Left kidney (tissue), 2 donors: ENCODE results near the gene SUN2. TPM values are rescaled to one million over a fixed set of nuclear protein-coding genes. Genes with fewer than 3 reads are reported as not detected.

Source experiments
- DNase-seq: peaks from one replicate; pipeline ENCODE4 v3.0.0-alpha.2; 2013
- polyA plus RNA-seq: library from polyadenylated mRNA; unstranded; fragments of 120-200 nt; gene quantifications from one replicate; pipeline ENCODE4 v1.2.1, GENCODE V29; 2013; ENCODE audit not compliant: insufficient read length

Gene SUN2
- polyA plus RNA-seq, 1 donor, result 60.7 TPM

DNA sequence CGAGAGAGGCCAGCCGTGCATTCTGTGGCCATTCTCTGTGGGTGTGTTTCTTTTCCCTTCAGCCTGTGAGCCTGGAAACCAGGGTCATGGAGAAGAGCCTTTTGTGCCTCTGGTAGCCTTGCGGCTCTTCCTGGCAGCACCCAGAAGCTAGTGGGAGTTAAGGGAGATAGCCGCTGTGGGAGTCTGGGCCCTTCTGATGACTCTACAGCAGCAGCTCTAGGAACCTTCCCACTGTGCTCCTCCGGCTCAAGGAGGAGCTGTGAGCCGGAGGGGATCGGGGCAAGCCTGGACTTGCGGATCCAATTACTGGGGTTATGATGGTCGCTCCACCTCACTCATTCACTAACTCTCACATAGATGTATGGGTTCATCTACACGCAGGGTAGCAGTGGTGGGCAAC lies 39.5 kb downstream of the SUN2 start:
- no peak for DNase-seq

DNA sequence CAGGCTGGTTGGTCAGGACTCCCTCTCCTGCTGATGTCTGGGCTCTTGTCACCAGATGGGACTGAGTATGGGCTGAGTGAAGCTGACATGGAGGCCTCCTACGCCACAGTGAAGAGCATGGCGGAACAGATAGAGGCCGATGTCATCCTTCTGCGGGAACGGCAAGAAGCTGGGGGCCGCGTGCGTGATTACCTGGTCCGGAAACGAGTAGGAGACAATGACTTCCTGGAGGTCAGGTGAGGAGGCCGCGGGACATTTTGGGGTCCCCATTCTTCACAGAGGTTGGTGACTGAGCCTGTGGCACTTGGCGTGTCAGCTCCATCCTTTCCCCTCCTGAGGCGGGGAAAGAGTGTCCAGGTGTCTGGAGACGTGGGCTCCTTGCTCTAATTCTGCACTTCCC lies 39.9 kb downstream of the SUN2 start:
- no peak for DNase-seq

DNA sequence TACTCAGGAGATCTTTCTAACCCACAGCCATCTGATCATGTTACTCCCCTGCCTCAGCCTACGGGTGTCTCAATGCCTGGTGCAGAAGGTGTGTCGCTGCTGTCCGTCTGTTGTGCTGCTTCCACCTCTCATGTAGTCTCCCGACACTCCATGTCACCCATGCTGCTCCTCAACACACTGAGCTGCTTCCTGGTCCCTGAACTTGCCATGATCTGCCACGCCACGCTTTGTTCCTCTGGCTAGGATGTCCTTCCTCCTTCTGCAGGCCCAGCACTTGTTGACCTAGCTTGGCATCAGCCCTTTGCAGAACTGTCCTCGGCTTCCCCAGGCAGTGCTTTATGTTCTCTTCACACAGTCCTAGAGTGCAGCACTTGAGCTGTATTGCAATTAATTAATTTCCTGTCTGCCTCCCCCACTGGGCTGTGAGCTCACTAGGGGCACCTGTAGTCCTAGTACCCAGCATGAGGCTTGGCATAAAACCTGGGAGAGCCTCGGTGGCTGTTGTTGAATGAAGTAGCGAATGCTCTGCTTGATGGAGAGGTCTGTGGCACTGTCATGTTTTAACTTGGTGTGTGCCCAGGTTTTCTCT lies 40.5 kb downstream of the SUN2 start:
- no peak for DNase-seq

DNA sequence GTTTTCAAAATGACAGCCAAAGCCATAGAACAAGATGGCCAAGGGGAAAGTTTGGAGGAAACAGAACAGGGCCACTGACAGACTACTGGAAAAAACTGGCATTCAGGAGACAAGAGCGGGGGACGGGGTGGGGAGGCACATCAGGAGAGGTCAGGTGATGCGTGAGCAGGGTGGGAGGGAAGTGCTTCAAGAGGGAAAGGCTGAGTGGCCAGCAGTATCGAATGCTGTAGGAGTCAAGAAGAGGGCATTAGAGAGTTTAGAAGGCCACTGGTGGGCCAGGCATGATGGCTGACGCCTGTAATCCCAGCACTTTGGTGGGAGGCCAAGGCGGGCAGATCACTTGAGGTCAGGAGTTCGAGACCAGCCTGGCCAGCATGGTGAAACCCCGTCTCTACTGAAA lies 41.9 kb downstream of the SUN2 start:
- DNase-seq, result no peak

DNA sequence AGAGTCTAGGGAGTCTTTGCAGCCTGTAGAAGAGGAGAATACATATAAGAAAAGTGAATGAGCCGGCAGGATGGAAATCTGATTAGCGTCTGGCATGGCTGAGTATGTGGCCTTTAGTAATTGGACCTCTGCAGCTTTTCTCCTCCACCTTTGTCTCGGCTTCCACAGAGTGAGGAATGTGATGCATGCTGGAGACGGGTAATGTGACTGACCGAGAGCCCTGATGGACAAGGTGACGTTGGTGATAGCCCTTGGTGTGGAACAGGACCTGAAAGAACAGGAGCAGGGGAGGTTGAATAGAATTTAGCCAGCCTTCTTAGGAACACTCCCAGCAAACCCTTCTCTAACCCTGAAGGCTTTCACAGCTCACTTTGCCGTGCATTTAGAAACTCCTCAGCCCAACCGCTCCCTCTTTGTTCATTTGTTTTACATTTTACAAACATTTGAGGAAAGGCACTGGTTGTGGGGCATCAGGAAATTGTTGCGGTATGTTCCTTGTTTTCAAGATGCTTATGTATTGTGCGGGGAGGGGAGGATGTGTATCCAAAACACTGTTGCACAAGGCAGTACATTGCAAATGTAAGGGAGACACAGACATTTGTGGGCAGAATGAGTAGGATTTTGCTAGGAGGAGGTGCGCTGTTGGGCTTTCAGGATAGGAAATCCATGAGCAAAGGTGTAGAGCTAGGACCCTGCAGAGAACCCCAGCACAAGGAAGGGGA lies 43.2 kb downstream of the SUN2 start:
- no peak for DNase-seq

DNA sequence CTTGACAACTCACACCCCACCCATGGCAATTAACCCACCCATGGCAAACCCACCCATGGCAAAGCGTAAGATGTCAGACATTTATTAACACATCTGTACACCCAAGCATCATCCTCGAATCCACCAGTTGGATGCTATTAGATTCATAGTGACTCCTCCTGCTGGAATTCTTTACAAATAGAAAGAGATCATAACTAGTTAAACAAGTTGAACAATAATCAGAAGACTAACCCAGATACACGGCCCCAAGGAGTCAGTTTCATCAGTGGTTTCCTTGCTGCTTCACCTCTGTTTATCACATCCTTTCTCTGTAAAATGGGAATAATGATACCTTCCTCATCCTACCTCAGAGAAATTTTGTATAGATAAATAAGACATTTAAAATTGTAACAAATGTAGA lies 44.9 kb downstream of the SUN2 start:
- no peak for DNase-seq

DNA sequence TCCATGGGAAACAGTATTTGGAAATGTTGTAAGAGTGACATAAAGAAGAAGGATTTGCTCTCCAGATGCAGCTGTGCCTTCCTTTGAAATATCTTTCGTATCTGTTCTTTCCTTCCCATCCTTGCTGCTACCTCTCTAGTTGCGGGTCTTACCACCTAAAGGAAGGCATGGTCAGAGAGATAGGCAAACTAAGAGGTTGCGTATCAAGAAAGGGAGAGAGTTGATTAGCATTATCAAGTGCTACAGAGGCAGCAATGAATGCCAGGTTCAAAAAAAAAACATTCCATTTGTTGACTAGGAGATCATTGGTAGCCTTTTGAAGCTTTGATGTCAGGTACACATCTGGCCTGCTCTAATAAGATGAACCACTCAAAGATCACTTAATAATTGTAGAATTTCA lies 45.4 kb downstream of the SUN2 start:
- DNase-seq, result no peak

DNA sequence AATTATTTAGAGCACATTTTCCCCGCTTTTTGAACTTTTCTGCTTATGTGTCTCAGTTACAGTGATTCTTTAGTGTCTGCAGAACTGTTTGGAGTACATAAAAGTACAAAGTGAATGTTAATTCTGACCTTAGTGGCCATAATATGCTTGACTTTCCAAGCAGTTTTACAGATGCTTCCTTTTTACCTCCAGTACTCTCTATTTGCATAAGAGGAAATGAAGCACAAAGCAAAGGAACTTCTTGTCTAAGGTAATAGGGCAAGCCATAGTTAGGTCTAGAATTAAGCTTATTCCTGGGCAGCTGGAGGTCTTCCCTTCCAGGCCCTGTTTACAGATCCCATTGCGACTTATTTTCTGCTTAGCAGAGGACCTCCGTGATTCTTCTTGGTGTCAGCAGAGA lies 46.5 kb downstream of the SUN2 start:
- DNase-seq, result no peak

DNA sequence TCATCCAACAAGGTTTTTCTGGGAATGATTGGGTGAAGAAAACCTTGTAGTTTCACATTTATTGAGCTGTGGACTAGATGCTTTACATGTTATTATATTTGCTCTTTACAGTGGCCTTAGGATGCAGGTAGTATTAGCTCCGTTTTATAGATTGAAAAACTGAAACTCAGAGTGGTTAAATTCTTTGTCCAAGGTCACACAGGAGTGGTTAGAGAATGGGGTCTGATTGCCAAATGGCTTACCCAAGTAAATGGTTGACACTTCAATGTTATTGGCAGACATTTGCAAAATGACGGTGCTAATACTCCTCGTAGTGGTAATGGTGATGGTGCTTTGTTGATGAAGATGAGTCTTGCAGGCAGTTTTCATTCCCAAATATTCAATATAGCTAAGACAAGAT lies 47.8 kb downstream of the SUN2 start:
- DNase-seq, result no peak

DNA sequence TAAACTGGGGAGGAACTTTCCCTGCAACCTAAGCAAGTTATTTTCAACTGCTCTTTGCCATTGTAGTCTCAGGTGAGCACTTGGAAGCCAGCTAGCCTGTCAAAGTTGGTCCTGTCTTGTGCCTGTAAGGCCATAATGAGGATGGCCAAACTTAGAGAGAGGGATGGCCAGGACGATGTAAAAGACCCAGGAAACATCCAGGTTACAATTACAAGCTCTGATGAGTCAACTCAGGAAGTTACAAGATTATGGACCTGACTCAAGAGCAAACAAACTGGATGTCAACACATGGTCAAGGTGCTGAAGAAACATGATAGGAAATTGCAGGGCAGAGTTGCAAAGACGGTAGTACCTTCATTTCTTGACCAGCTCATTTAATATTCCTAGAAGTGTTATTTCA lies 48.5 kb downstream of the SUN2 start:
- no peak for DNase-seq

DNA sequence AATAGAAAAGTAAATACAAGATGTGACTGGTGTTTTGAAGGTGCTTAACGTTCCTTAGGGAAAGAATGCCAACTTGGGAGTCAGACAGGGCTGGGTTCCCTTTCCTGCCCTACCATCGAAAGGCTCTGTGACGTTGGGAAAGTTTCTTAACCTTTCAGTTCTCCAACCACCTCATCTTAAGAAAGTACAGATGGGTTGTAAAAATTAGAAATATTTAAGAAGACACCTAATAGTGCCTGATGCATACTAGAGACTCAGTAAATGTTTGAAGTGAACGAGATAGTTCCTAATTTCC lies 49.0 kb downstream of the SUN2 start:
- no peak for DNase-seq

DNA sequence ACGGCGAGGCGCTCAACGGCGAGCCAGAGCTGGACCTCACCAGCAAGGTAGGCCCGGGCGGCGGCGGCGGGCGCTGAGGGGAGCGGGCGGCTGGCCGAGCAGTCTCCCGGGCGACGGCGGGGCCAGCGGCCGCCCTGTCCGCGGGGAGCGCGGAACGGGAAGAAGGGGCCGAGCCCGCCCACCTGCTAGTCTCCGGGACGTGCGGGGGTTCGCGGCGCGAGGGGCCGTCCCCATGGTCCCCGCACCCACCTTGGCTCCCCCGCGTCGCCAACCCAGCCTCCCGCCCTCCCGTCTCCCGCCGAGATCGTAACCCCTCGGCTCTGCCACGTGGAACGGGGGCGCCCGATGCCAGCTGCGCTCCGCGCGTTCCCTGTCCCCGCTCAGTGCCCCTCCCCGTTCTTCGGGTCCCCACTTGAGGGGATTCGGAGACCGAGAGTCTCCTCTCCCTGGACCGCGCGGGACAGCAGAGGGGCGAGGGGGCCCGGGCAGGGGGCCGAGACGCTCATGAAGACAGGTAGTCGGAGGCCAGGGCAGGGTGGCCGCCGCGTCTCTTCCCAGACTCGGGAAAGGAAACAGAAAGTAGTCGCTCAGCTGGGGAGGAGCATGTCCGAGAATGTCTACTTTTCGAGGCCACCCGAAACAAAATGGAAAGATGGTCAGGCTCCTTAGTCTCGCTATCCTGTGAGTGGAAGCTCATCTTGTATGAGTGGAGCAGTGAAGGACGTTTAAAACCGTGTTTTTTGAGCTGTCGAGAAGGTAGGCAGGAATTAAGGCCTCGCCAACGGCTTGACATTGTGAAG lies 49.5 kb downstream of the SUN2 start:
- DNase-seq, result no peak

DNA sequence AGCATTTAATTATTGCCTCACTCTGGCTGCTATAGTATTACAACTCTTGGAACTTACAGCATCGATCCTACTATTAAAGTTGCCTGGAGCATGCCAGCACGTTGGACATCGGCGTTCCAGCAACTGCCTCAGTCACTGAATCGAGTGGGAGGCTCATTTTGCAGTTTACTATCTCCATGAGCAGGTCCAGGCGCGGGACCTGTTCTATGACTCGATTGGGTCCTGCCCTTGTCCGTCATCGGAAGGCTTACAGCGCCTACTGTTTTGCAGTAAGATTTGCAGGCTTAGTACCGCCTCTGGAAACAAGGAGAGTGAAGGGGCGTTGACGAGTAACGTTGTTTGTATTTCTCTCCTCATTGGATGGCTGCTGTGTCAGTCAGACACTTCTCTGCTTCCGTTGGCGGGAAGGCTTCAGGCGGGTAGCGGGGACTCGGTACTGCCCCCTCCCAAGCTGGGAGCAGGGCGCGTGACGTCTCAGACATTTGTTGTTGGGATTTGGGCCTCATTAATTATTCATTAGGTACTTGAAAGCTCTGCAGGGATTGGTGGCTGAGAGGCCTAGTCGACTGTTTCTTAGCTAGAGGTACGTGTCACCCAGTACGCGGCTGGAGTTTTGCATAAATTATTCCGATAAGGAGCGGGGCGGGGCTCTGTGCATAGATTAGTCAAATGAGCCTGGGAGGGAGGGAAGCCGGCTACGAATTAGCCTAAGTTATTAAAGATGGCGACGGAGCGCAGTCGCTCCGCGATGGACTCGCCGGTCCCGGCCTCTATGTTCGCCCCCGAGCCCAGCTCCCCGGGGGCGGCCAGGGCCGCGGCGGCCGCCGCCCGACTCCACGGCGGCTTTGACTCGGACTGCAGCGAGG lies 50.3 kb downstream of the SUN2 start, which contains the start of gene GTPBP1:
GTPBP1 (plus strand) TSS at position 710 of the 866 bp plus-strand sequence; CDS start at position 722, 12 bp downstream.
- peak; percentile 100 for DNase-seq

DNA sequence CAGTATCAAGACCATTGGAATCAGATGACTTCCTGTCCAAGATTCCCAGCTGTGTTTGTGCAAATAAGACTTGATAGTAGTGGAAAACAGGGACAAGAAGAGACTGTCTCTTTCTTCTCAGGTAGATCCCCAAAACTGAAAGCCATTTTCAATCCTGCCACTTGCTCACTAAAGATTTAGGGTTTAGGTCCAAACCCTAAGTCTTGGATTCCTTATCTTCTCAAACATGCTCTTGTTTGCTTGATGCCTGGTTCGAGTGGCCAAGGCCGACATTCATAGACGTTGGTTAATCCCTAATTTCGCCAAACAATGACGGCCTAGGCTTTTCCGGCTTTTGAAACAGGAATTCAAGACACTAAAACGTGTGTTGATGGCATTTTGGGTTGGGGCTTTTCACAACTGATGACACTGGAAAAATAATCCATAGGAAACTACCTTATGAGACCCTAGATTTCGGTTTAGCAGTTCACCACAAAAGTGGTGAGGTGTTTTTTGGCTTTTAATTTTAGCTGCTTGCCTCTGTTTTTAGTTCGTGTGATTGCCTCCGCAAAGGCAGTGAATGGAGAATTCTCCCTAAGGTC lies 51.1 kb downstream of the SUN2 start:
- no peak for DNase-seq

DNA sequence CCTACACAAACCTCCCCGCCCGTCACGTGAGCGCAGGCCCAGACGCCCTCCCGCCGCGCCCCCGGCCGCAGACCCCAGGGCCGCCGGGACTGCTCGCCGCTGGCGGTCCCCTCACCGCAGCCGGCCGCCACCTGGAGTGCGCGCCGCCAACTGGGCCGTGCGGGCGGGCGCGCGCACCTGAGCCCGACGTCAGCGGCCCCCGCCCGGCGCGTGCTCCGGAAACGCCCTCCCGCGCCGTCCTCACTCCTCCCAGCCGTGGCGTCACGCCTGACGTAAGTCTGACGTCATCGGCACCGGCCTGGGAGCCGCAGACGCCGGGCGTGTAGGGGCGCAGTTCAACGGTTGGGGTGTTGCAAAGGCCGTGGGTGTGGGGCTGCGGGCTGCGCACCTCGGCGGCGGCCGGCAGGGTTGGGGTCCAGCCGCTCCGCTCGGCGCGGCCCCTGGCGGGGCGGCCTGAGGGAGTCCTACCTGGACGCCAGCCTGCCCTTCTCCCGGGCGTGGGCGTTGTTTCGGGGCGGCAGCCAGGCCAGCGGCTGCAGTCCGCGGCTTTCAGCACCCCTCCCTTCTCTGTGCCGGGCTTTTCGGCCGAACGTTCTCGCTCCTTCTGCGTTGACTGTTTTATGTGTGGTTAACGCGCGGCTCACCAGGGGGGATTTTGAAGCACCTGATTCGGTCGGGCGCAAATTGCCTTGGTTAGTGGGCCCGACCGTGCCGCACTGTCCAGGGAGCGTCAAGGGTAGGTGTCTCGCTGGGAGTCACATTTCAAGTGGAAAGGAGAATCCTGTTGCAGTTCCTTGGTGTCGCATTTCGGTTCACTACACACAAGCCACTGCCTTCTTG lies 54.8 kb downstream of the SUN2 start, which contains the start of gene JOSD1:
JOSD1 (minus strand) TSS at position 155 of the 840 bp plus-strand sequence. CDS start 956 bp downstream, outside the sequence.
- peak; percentile 92 for DNase-seq

DNA sequence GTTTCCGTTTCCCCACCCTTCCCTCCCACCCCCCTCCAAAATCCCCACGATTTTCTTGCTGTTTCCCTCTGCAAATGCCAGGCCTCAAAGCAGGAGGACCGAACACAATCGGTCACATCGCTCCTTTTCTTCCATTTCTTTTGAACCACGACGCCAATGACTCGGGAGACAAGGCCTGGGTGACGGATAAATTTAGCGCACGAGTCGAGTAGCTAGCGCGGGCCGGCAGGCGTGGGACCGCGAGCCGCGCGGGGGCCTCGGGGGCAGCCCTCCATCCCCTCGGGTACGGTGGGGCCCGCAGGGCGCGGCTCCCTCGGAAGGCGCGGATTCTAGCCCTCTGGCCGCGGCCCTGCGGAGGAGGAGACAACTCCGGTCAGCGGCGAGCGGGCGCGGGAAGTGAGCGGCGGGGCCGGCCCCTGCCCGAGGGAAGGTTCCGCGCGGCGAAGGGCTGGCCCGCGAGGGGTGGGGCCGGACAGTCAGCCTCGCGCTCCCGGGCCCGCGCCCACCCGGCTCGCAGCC lies 55.5 kb downstream of the SUN2 start:
- no peak for DNase-seq

DNA sequence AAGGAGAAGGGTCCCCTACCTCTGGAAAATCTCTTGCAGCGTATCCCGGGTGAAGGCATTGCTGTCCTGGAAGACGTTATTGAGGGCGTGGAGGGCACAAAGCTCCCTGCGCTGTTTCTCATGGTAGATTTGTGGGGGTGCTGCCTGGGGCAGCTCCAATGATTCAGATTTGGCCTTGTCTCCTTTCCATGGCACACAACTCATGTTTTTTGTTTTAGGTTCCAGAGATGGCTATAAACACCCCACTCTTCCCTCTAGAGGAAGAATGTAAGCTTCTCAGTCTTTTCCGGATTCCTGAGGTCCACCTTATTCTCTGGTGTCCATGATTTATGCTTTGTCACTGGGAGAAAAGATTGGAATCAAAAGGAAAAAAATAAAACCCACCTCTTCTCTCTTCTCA lies 56.0 kb downstream of the SUN2 start:
- peak; percentile 36 for DNase-seq

DNA sequence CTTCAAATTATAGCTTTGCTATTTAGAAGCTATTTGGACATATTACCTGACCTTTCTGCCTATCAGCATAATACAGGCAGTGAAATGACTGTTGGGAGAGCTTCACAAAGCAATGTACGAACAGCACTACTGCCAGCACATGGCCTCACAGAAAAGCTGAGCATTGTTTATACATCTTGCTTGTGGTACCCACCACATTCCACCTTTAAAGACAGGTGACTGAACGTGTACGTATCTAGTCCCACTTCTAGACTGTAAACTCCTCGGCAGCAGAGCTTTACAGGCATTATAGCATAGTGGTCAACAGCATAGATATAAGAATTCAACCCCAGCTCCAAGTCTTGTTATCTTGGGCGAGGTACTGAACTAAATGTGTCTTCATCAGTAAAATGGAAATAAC lies 56.7 kb downstream of the SUN2 start:
- DNase-seq, result no peak

DNA sequence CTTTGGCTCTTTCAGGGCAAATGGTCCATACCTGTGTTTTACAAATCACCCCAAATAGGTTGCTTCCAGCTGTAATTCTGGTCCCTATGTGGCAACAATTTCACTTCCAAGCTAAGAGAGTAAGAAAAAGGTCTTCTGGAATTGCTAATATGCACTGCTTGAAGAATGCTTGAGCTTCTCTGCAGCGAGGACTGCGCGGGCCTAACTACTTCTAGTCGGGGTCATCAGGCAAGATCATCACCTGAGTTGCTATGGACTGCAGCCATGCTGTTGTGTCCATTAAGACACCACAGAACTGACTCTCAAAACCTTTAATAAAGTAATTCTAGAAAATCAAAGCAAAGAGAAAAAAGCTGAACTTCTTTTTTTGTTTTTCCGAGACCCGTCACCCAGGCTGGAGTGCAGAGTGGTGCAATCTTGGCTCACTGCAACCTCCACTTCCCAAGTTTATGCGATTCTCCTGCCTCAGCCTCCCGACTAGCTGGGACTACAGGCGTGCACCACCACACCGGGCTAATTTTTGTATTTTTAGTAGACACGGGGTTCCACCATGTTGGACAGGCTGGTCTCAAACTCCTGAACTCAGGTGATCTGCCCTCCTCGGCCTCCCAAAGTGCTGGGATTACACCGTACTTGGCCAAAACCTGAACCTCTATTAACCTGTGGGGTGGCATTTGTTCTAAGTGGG lies 57.2 kb downstream of the SUN2 start:
- no peak for DNase-seq

DNA sequence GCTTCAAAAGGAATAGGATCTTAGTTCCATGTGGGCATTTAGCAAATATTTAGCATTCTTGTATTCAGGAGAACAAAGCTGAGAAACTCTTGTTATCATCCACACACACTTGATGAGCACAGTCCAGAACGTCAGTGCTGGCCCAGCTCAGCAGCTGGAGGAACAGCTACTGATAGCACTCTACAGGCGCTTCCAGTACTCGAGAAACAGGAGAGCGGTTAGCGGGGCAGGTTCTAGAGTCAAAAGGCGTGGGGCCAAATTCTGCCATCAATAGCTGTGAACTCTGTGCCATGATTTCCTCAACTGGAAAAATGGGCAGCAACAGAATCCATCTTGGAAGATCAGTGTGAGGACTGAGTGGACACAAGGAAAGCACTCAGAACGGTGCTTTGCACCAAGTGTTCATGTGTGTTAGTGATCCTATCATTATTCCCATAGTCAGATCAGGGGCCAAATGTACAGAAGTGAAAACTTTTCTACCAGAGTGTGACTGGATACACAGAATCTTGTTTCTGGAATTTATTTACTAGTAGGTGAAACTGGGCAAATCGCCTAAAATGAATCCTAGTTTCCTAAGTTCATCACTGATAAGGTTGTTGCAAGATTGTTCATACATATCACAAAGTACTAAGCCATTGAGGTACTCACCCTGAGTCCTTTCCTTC lies 58.2 kb downstream of the SUN2 start:
- no peak for DNase-seq
